Endothelial cell of umbilical vein (primary cell): ENCODE data around the gene RNF138. TPM values are rescaled to one million over a fixed set of nuclear protein-coding genes. Genes with fewer than 3 reads are reported as not detected.

ENCODE experiments used
- BruUV-seq: library from RNA; stranded (reverse); fragments of 400-500 nt; replicated peaks from 2 replicates; lab custom pipeline; 2021; lab: Mats Ljungman, UMichigan
- CTCF ChIA-PET: fragments of 300-600, 350-600 bp; sonication (Branson Sonifier 250); formaldehyde crosslinking; loops from one replicate; lab custom pipeline; 2021; ENCODE audit warnings: antibody characterized with exemption, inconsistent platforms; lab: Charles Lee
- POLR2A ChIA-PET: fragments of 300-600, 350-600 bp; sonication (Branson Sonifier 250); formaldehyde crosslinking; loops from one replicate; lab custom pipeline; 2021; ENCODE audit warnings: antibody characterized with exemption, inconsistent platforms; lab: Charles Lee
- DNase-seq: peaks from one replicate; pipeline ENCODE4 v3.0.0-alpha.2; 2011; ENCODE audit warnings: low read depth, low spot score
- FAIRE-seq: peaks from 2 replicates; lab custom pipeline; 2011; peaks lifted over from hg19 to GRCh38; lab: Jason Lieb, UNC
- H2AFZ ChIP-seq: 2 replicates; pipeline ENCODE4 v1.6.0; 2012; ENCODE audit warnings: low read depth, low read length, control low read depth, inconsistent platforms
- H3K27ac ChIP-seq: 2 replicates; pipeline ENCODE4 v1.5.1; 2011; ENCODE audit warnings: low read depth, mild to moderate bottlenecking, control low read depth, low read length, moderate library complexity; ENCODE audit not compliant: insufficient read depth
- H3K27me3 ChIP-seq, 2 experiments: 2 replicates each; pipeline versions ENCODE4 v1.6.0 to v1.6.1; 2011; ENCODE audit warnings: low read length in 2 of 2, mixed read lengths in 1 of 2; ENCODE audit not compliant: control insufficient read depth in 2 of 2, insufficient read depth in 2 of 2
- H3K36me3 ChIP-seq, 2 experiments: 2 replicates in 1 of 2; 3 replicates in 1 of 2; pipeline ENCODE4 v1.5.1; 2011; ENCODE audit warnings: low read length in 2 of 2, mild to moderate bottlenecking in 1 of 2, moderate library complexity in 1 of 2; ENCODE audit not compliant: control insufficient read depth in 2 of 2, insufficient read depth in 2 of 2; ENCODE audit errors: extremely low read depth in 1 of 2
- H3K4me1 ChIP-seq: 3 replicates; pipeline ENCODE4 v1.5.1; 2011; ENCODE audit warnings: mild to moderate bottlenecking, low read length; ENCODE audit not compliant: control insufficient read depth, insufficient read depth; ENCODE audit errors: extremely low read depth
- H3K4me2 ChIP-seq: 2 replicates; pipeline ENCODE4 v1.6.1; 2011; ENCODE audit warnings: low read length, control low read depth, mixed read lengths; ENCODE audit not compliant: insufficient read depth
- H3K4me3 ChIP-seq, 3 experiments: fragments of 200-600 bp in 1 of 3; sonication (generic), shearing (Covaris generic) in 1 of 3; replicated peaks in 1 of 3; 2 replicates each; pipeline ENCODE4 v1.5.1; 2011 to 2016; ENCODE audit warnings: control low read depth in 3 of 3, low read length in 3 of 3, mild to moderate bottlenecking in 2 of 3, inconsistent platforms in 1 of 3, low read depth in 1 of 3, moderate library complexity in 1 of 3; ENCODE audit not compliant: insufficient read depth in 1 of 3
- H3K79me2 ChIP-seq: 2 replicates; pipeline ENCODE4 v1.6.0; 2012; ENCODE audit warnings: low read length, inconsistent platforms; ENCODE audit not compliant: control insufficient read depth, insufficient read depth
- H3K9ac ChIP-seq: replicated peaks from 2 replicates; pipeline ENCODE3; 2011; ENCODE audit warnings: low read length, control low read depth; ENCODE audit not compliant: insufficient read depth; ENCODE audit errors: extremely low read depth
- H3K9me1 ChIP-seq: replicated peaks from 3 replicates; pipeline ENCODE4 v1.6.0; 2011; ENCODE audit warnings: mild to moderate bottlenecking, low read length; ENCODE audit not compliant: control insufficient read depth, insufficient read depth; ENCODE audit errors: extremely low read depth
- H3K9me3 ChIP-seq: replicated peaks from 2 replicates; pipeline ENCODE4 v1.5.1; 2012; ENCODE audit warnings: low read length, inconsistent platforms; ENCODE audit not compliant: control insufficient read depth, insufficient read depth
- H4K20me1 ChIP-seq: replicated peaks from 2 replicates; pipeline ENCODE3; 2011; ENCODE audit warnings: mild to moderate bottlenecking, low read length; ENCODE audit not compliant: control insufficient read depth, insufficient read depth; ENCODE audit errors: extremely low read depth
- CTCF ChIP-seq, 2 donors: IDR thresholded peaks; 1 replicate in 1 of 2; 2 replicates in 1 of 2; pipeline ENCODE4 v1.5.1; 2011; ENCODE audit warnings: low read length in 2 of 2, mild to moderate bottlenecking in 2 of 2, moderate library complexity in 2 of 2, control low read depth in 1 of 2, inconsistent platforms in 1 of 2, low read depth in 1 of 2; ENCODE audit not compliant: insufficient read depth in 1 of 2; ENCODE audit errors: extremely low read depth in 1 of 2
- EZH2 ChIP-seq: IDR thresholded peaks from 2 replicates; pipeline ENCODE4 v1.6.1; 2012; ENCODE audit warnings: borderline replicate concordance, low read depth, mild to moderate bottlenecking, moderate library complexity, low read length, inconsistent platforms; ENCODE audit not compliant: severe bottlenecking
- FOS ChIP-seq: IDR thresholded peaks from 2 replicates; pipeline ENCODE4 v1.6.1; 2011; ENCODE audit warnings: mild to moderate bottlenecking, low read length, moderate library complexity, borderline replicate concordance; ENCODE audit not compliant: insufficient read depth
- GATA2 ChIP-seq: IDR thresholded peaks from 2 replicates; pipeline ENCODE4 v1.7.0; 2011; ENCODE audit warnings: low read depth, mild to moderate bottlenecking, moderate library complexity, mixed read lengths, low read length; ENCODE audit not compliant: insufficient read length, insufficient read depth
- JUN ChIP-seq: IDR thresholded peaks from 2 replicates; pipeline ENCODE4 v1.6.1; 2011; ENCODE audit warnings: borderline replicate concordance, low read depth; ENCODE audit not compliant: insufficient read length, insufficient read depth
- MAX ChIP-seq: IDR thresholded peaks from 2 replicates; pipeline ENCODE4 v1.6.1; 2011; ENCODE audit not compliant: insufficient read depth, insufficient read length
- MYC ChIP-seq: IDR thresholded peaks from one replicate; pipeline ENCODE4 v1.6.1; 2011; ENCODE audit warnings: mild to moderate bottlenecking, low read depth, low read length
- POLR2A ChIP-seq: IDR thresholded peaks from 2 replicates; pipeline ENCODE4 v1.6.1; 2012; ENCODE audit warnings: low read depth, mild to moderate bottlenecking, control low read depth, low read length
- POLR2AphosphoS5 ChIP-seq: IDR thresholded peaks from 2 replicates; pipeline ENCODE4 v1.6.1; 2012; ENCODE audit warnings: low read depth, mild to moderate bottlenecking, control low read depth, low read length, moderate library complexity; ENCODE audit not compliant: insufficient read depth
- dilution Hi-C: fragments of 300-500 bp; cut with MboI; formaldehyde crosslinking; loops from one replicate; pipeline ENCODE4 v1.15.0; 2019; ENCODE audit warnings: low sequenced_read_pairs; ENCODE audit not compliant: extremely low pct_ligation_motif_present
- intact Hi-C: fragments of 100-400 bp; cut with micrococcal nuclease; formaldehyde crosslinking; loops from one replicate; pipeline ENCODE4 v1.10.0; 2022
- polyA plus RNA-seq, 4 experiments: library from polyadenylated mRNA; depleted of rRNA in 3 of 4; stranded (reverse) in 3 of 4; unstranded in 1 of 4; fragments of >200 nt; gene quantifications; 2 replicates each; pipeline versions ENCODE4 v1.2.1 to v1.2.3, GENCODE V29; 2011 to 2012; ENCODE audit warnings: missing spikeins in 1 of 4
- total RNA-seq: library from RNA; stranded (reverse); gene quantifications from 2 replicates; pipeline ENCODE4 v1.2.3, GENCODE V29; 2021

The RNF138 gene
- total and polyA plus RNA-seq, 2 donors (not counting 3 experiments of a cell fraction or from before 2014, with no cell fraction given): 14.7 to 24.6 TPM

- intact Hi-C loops: no loop called here
- no peaks in the 10 kb centered on the region for H3K27me3 ChIP-seq
- ChIA-PET CTCF (no interaction called here), POLR2A (no interaction called here)
- dilution Hi-C loops: no loop called here
- H3K4me2 ChIP-seq: no peak overlapping the region
- no peaks in the 10 kb centered on the region for H3K9me3 ChIP-seq
- peaks cover 0 to 5% of the 10 kb centered on the region in 2 experiments for H3K36me3 ChIP-seq
- no TSS peak for BruUV-seq
- DNase-seq (no peak), FAIRE-seq (no peak)
- H3K4me1 ChIP-seq: peaks cover 8% of the 10 kb centered on the region
- TF ChIP-seq JUN (no peak), POLR2AphosphoS5 (no peak), MAX (no peak), POLR2A (no peak), EZH2 (no peak)
- H2AFZ ChIP-seq: no peak overlapping the region
- no peak overlapping the region for H3K27ac ChIP-seq
- H3K9ac ChIP-seq: no peak overlapping the region
- H4K20me1 ChIP-seq: no peaks in the 10 kb centered on the region
- no peak overlapping the region for H3K4me3 ChIP-seq
- H3K9me1 ChIP-seq: no peaks in the 10 kb centered on the region
- peaks cover 76% of the 10 kb centered on the region for H3K79me2 ChIP-seq
Measured at GRCh38 chr18:32112826-32113225, 21.2 kb downstream of the RNF138 start.

GRCh38 chr18:32114293-32114942 is 22.7 kb downstream of the RNF138 start:
- intact Hi-C loops: no loop called here
- FAIRE-seq (no peak), DNase-seq (no peak)
- dilution Hi-C loops: no loop called here
- H4K20me1 ChIP-seq: no peaks in the 10 kb centered on the region
- CTCF ChIA-PET: no interaction called here
- H3K4me2 ChIP-seq: no peak overlapping the region
- no peak overlapping the region for H3K9ac ChIP-seq
- no peaks in the 10 kb centered on the region for H3K27me3 ChIP-seq
- no peak overlapping the region for H2AFZ ChIP-seq
- no peaks in the 10 kb centered on the region for H3K9me1 ChIP-seq
- H3K4me3 ChIP-seq: no peak overlapping the region
- no peaks in the 10 kb centered on the region for H3K9me3 ChIP-seq
- H3K36me3 ChIP-seq: peaks cover 0 to 5% of the 10 kb centered on the region in 2 experiments
- peaks cover 62% of the 10 kb centered on the region for H3K79me2 ChIP-seq
- H3K4me1 ChIP-seq: peaks cover 8% of the 10 kb centered on the region
- no peak for TF ChIP-seq MYC
- TF ChIP-seq EZH2: no peak
- TF ChIP-seq JUN: no peak
- no peak for TF ChIP-seq GATA2
- no peak for TF ChIP-seq CTCF (IDR thresholded peaks at IDR 0.05; ENCODE audit: extremely low read depth in 1 of 2, insufficient read depth in 1 of 2, low read depth in 1 of 2, low read length in 2 of 2)
- no peak for TF ChIP-seq MAX
- TF ChIP-seq POLR2A: no peak
- TF ChIP-seq FOS: no peak
- no peak for TF ChIP-seq POLR2AphosphoS5
- POLR2A ChIA-PET: no interaction called here
- BruUV-seq: no TSS peak
- H3K27ac ChIP-seq: no peak overlapping the region
